SK-N-MC (cell line): ENCODE data around the gene MOK.

Experiments
- EZH2 ChIP-seq: fragments of 200-600 bp; sonication (generic); IDR thresholded peaks from one replicate; pipeline ENCODE4 v1.6.1; 2017; ENCODE audit warnings: antibody characterized with exemption
- FOXP2 ChIP-seq: optimal IDR thresholded peaks from 2 replicates; pipeline ENCODE3; 2011; ENCODE audit warnings: mild to moderate bottlenecking, moderate library complexity; ENCODE audit not compliant: insufficient read depth; ENCODE audit errors: extremely low read length, control extremely low read depth
- POLR2AphosphoS5 ChIP-seq: IDR thresholded peaks from 2 replicates; pipeline ENCODE4 v1.6.1; 2012; ENCODE audit warnings: mild to moderate bottlenecking, low read depth, low read length, borderline replicate concordance

DNA sequence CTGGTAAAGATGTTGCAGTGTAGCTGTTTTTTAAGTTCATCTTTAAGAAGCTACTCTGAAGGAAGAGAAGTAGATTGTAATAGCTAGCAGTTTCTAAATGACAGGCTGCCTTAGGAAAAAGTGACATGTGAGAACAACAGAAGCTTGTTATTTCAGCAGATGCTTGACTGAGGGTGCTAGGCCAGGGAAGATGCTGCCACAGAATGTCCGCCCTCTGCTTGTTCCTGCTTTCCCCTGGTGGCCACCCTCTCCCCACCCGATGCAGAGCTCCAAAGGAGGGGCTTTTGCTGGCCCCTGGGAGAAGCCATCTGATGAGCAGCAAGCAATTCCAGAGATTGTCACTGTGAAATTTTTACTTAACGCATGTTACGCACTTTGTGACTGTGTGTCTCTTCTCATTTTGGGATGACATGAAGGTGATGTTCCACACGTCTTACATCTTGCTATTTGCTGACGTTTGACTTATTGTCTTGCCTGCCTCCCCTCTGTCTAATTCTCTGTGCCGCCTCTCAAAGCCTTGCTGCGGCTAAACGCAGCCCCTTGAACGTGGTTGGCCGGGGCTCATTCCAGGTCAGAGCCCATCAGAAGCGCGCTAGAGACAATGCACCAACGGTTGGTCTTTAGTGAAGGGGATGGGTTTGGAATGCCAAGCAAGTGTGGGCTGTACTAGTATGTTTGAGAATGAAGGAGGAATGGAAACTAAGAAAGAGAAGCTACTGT is 120.5 kb downstream of the MOK start:
- TF ChIP-seq POLR2AphosphoS5: no peak
- no peak for TF ChIP-seq EZH2
- TF ChIP-seq FOXP2: no peak
